NB4 (cell line): ENCODE measurements around the gene ANKRD12.

Source experiments
- POLR2A ChIP-seq: IDR thresholded peaks from 2 replicates; pipeline ENCODE4 v1.6.1; 2011; ENCODE audit warnings: mild to moderate bottlenecking; ENCODE audit not compliant: insufficient read length; ENCODE audit errors: extremely low read depth
- TF ChIP-seq, protein P1 (sequence below): IDR thresholded peaks from one replicate; pipeline ENCODE4 v1.5.1; 2012; ENCODE audit warnings: low read depth, low read length

- TF ChIP-seq, protein P1, sequence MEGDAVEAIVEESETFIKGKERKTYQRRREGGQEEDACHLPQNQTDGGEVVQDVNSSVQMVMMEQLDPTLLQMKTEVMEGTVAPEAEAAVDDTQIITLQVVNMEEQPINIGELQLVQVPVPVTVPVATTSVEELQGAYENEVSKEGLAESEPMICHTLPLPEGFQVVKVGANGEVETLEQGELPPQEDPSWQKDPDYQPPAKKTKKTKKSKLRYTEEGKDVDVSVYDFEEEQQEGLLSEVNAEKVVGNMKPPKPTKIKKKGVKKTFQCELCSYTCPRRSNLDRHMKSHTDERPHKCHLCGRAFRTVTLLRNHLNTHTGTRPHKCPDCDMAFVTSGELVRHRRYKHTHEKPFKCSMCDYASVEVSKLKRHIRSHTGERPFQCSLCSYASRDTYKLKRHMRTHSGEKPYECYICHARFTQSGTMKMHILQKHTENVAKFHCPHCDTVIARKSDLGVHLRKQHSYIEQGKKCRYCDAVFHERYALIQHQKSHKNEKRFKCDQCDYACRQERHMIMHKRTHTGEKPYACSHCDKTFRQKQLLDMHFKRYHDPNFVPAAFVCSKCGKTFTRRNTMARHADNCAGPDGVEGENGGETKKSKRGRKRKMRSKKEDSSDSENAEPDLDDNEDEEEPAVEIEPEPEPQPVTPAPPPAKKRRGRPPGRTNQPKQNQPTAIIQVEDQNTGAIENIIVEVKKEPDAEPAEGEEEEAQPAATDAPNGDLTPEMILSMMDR = no peak
- no peak for TF ChIP-seq POLR2A
Observed at GRCh38 chr18:9263264-9263663, 126.7 kb downstream of the ANKRD12 start.
